GM12878 (cell line): ENCODE data around the gene HOXA10. TPM values are rescaled to one million over a fixed set of nuclear protein-coding genes. Genes with fewer than 3 reads are reported as not detected.

Experiments
- ATAC-seq: fragments of 200-7000 bp; cut with Tn5 transposase; 3 replicates; pipeline ENCODE4 v1.9.1; 2020; ENCODE audit warnings: mild to moderate bottlenecking, moderate library complexity
- BruUV-seq: library from RNA; stranded (reverse); fragments of 400-500 nt; replicated peaks from 2 replicates; lab custom pipeline; 2021; lab: Mats Ljungman, UMichigan
- CTCF ChIA-PET: fragments of 300-600 bp; sonication (Branson Sonifier 250); formaldehyde crosslinking; extraction: SDS; loops from one replicate; lab custom pipeline; 2021; ENCODE audit warnings: inconsistent platforms; lab: Yijun Ruan, JAX
- POLR2A ChIA-PET: fragments of 350-600 bp; formaldehyde crosslinking; extraction: SDS; loops from one replicate; lab custom pipeline; 2021; ENCODE audit warnings: inconsistent platforms; lab: Charles Lee
- RAD21 ChIA-PET: fragments of 300-600 bp; sonication (Branson Sonifier 250); formaldehyde crosslinking; loops from one replicate; lab custom pipeline; 2023; ENCODE audit warnings: antibody characterized with exemption; ENCODE audit not compliant: unreplicated experiment; lab: Charles Lee
- SMC1A ChIA-PET: fragments of 300-600 bp; sonication (Branson Sonifier 250); formaldehyde crosslinking; loops from one replicate; lab custom pipeline; 2023; ENCODE audit not compliant: unreplicated experiment, uncharacterized antibody; lab: Charles Lee
- DNase-seq: peaks from one replicate; pipeline ENCODE4 v3.0.0-alpha.2; 2011; ENCODE audit warnings: low read depth, low spot score
- FAIRE-seq: peaks from 3 replicates; lab custom pipeline; 2011; peaks lifted over from hg19 to GRCh38; lab: Jason Lieb, UNC
- H2AFZ ChIP-seq: 2 replicates; pipeline ENCODE4 v1.6.0; 2011; ENCODE audit warnings: low read depth, low read length, control low read depth; ENCODE audit not compliant: control insufficient read depth
- H3K27ac ChIP-seq: 2 replicates; pipeline ENCODE4 v1.5.1; 2011; ENCODE audit warnings: control low read depth; ENCODE audit not compliant: control insufficient read depth, insufficient read depth
- H3K27me3 ChIP-seq, 2 experiments: replicated peaks in 1 of 2; 2 replicates each; pipeline versions ENCODE4 v1.6.0 to v1.6.1; 2011; ENCODE audit warnings: low read length in 1 of 2; ENCODE audit not compliant: control insufficient read depth in 2 of 2, insufficient read depth in 2 of 2
- H3K36me3 ChIP-seq, 2 experiments: 2 replicates each; pipeline ENCODE4 v1.5.1; 2011; ENCODE audit warnings: low read length in 1 of 2; ENCODE audit not compliant: control insufficient read depth in 2 of 2, insufficient read depth in 2 of 2
- H3K4me1 ChIP-seq: 2 replicates; pipeline ENCODE4 v1.6.1; 2011; ENCODE audit warnings: mild to moderate bottlenecking, low read length, moderate library complexity, mixed read lengths; ENCODE audit not compliant: control insufficient read depth, insufficient read depth
- H3K4me2 ChIP-seq: 2 replicates; pipeline ENCODE4 v1.6.0; 2011; ENCODE audit warnings: control low read depth; ENCODE audit not compliant: control insufficient read depth, insufficient read depth
- H3K4me3 ChIP-seq: fragments of 200-600 bp; sonication (generic); 2 replicates; pipeline ENCODE4 v1.5.1; 2016
- H3K79me2 ChIP-seq: 2 replicates; pipeline ENCODE4 v1.6.0; 2011; ENCODE audit warnings: low read length; ENCODE audit not compliant: control insufficient read depth, insufficient read depth
- H3K9ac ChIP-seq: 2 replicates; pipeline ENCODE4 v1.8.0; 2011; ENCODE audit warnings: low read length, control low read depth, mixed read lengths; ENCODE audit not compliant: control insufficient read depth, insufficient read depth
- H3K9me3 ChIP-seq: replicated peaks from 3 replicates; pipeline ENCODE4 v1.5.1; 2011; ENCODE audit warnings: mild to moderate bottlenecking, low read length; ENCODE audit not compliant: control insufficient read depth, insufficient read depth
- H4K20me1 ChIP-seq: 2 replicates; pipeline ENCODE4 v1.6.0; 2011; ENCODE audit not compliant: control insufficient read depth, insufficient read depth
- CEBPB ChIP-seq, 2 experiments: fragments of 150-350 bp in 1 of 2; IDR thresholded peaks; 2 replicates each; pipeline ENCODE4 v1.6.1; 2012 to 2014; ENCODE audit warnings: low read depth in 2 of 2, low read length in 2 of 2, borderline replicate concordance in 1 of 2, inconsistent platforms in 1 of 2
- CHD1 ChIP-seq: IDR thresholded peaks from 2 replicates; pipeline ENCODE4 v1.6.1; 2012; ENCODE audit warnings: low read depth, low read length, improper control_type of control experiment
- MYC ChIP-seq: IDR thresholded peaks from 2 replicates; pipeline ENCODE4 v1.6.1; 2011; ENCODE audit warnings: mild to moderate bottlenecking, low read length, moderate library complexity, inconsistent platforms; ENCODE audit not compliant: insufficient read depth, insufficient replicate concordance, insufficient read length, severe bottlenecking
- NBN ChIP-seq: fragments of 450-650 bp; IDR thresholded peaks from 2 replicates; pipeline ENCODE4 v1.6.1; 2016
- NFIC ChIP-seq: IDR thresholded peaks from 2 replicates; pipeline ENCODE4 v1.6.1; 2012; ENCODE audit warnings: low read depth, mild to moderate bottlenecking, inconsistent platforms, low read length, moderate library complexity
- NFXL1 ChIP-seq: fragments of 450-650 bp; IDR thresholded peaks from 2 replicates; pipeline ENCODE4 v1.6.1; 2017; ENCODE audit warnings: antibody characterized with exemption, mild to moderate bottlenecking, borderline replicate concordance
- NR2C2 ChIP-seq: IDR thresholded peaks from 2 replicates; pipeline ENCODE4 v1.6.1; 2011; ENCODE audit warnings: borderline replicate concordance, low read depth; ENCODE audit not compliant: control insufficient read depth, insufficient read length
- POLR2AphosphoS5 ChIP-seq: IDR thresholded peaks from 2 replicates; pipeline ENCODE4 v1.6.1; 2011; ENCODE audit warnings: mild to moderate bottlenecking, low read length, inconsistent platforms
- RAD51 ChIP-seq: fragments of 450-650 bp; IDR thresholded peaks from 2 replicates; pipeline ENCODE4 v1.6.1; 2016; ENCODE audit warnings: moderate library complexity, mild to moderate bottlenecking, inconsistent platforms
- RCOR1 ChIP-seq: conservative IDR thresholded peaks from 2 replicates; pipeline ENCODE4 v1.6.1; 2012; ENCODE audit warnings: low read depth, low read length, improper control_type of control experiment
- SUZ12 ChIP-seq: fragments of 200-600 bp; sonication (generic); IDR thresholded peaks from one replicate; pipeline ENCODE4 v1.6.1; 2018; ENCODE audit warnings: antibody characterized with exemption, mild to moderate bottlenecking; ENCODE audit not compliant: unreplicated experiment
- YY1 ChIP-seq: IDR thresholded peaks from 2 replicates; pipeline ENCODE4 v1.6.1; 2011; ENCODE audit warnings: low read depth, mild to moderate bottlenecking, low read length
- WGBS: methylation state at CpG from one replicate; pipeline ENCODE4 v1.1.6; 2016; ENCODE audit warnings: low lambda C conversion rate; ENCODE audit not compliant: insufficient replicate concordance, insufficient coverage; ENCODE audit errors: missing lambda C conversion rate; 5-methylcytosine and 5-hydroxymethylcytosine counted together
- in situ Hi-C: fragments of 300-500 bp; cut with MboI; formaldehyde crosslinking; loops from 9 replicates; pipeline ENCODE4 v1.14.3; 2018; ENCODE audit warnings: mixed read lengths
- intact Hi-C: fragments of 100-400 bp; cut with micrococcal nuclease; formaldehyde crosslinking; loops from one replicate; pipeline ENCODE4 v1.14.2; 2022; ENCODE audit not compliant: unreplicated experiment
- polyA plus RNA-seq, 11 experiments: library from polyadenylated mRNA; depleted of rRNA in 4 of 11; unstranded in 6 of 11; stranded (reverse) in 5 of 11; fragments of >200 nt; fragmentation: Nextera tagmentation in 4 of 11; fragmentation: Illumina TruSeq in 1 of 11; extraction: Ambion mirVana in 4 of 11; extraction: Trizol in 1 of 11; gene quantifications; 1 replicate in 1 of 11; 2 replicates in 10 of 11; pipeline versions ENCODE4 v1.2.1 to v1.2.3, GENCODE V29; 2011 to 2016; ENCODE audit warnings: inconsistent platforms in 2 of 11, missing spikeins in 2 of 11, low read depth in 1 of 11
- total RNA-seq, 4 experiments: library from RNA; depleted of rRNA in 3 of 4; stranded (reverse); fragments of >200 nt in 3 of 4; fragmentation: Illumina TruSeq in 1 of 4; extraction: Trizol in 1 of 4; gene quantifications; 2 replicates each; pipeline versions ENCODE4 v1.2.1 to v1.2.3, GENCODE V29; 2013 to 2021
- TF ChIP-seq, protein P1 (sequence below): IDR thresholded peaks from 2 replicates; pipeline ENCODE4 v1.6.1; 2011; ENCODE audit warnings: mild to moderate bottlenecking, low read depth, low read length, moderate library complexity; ENCODE audit not compliant: insufficient replicate concordance
- TF ChIP-seq, protein P2 (sequence below): fragments of 450-650 bp; IDR thresholded peaks from 2 replicates; pipeline ENCODE4 v1.6.1; 2017; ENCODE audit warnings: mild to moderate bottlenecking, moderate library complexity
- TF ChIP-seq, protein P3 (sequence below): fragments of 450-650 bp; formaldehyde crosslinking; IDR thresholded peaks from 2 replicates; pipeline ENCODE4 v1.4.0; 2022; ENCODE audit warnings: mild to moderate bottlenecking, moderate library complexity

Gene HOXA10
- total and polyA plus RNA-seq, 10 of the 15 experiments (the other 5 are each of a cell fraction or from before 2014, with no cell fraction given): not detected

DNA sequence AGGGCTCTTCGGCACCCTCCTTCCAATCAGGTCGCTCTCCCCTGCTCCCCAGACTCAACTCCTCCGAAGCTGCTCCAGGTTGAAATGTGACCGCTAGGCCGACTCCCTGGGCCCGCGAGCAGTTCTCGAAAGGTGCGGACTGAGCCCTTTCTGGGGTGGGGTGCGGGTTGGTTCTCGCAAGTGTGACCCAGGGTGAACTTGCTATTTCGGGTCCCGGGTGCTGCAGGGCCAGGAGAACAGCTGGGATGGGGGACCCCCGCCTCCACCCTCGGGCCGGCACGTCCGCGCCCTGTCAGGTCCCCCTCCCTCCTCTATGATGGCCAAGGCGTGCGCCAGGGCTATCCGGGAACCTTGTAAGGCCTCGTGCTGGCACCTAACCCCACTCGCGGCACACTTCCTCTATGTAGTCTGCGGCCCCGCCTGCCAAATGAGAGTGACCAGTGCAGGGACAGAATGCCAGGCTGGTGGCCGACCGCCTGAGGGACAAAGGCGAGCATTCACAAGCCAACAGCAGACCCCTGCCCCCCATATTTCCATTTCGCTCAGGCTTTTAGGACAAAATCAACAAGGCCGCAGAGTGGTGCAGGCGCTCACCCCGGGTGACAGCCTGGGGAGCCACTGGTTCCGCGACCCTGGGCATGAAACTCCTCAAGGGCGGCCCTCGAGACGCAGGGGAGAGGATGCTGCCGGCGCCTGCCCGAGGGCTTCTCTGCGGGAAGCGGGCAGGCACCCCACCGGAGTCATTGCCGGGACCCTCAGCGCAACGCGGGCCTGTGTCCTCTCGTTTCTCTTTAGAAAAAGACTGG lies 39.5 kb upstream of the HOXA10 start:
- Histone ChIP-seq H3K4me2 (no peak overlapping the region), H3K9me3 (no peaks in the 10 kb centered on the region), H3K9ac (no peak overlapping the region), H3K27ac (no peak overlapping the region), H3K27me3 (peaks cover 1 to 11% of the 10 kb centered on the region in 2 experiments), H2AFZ (no peak overlapping the region), H4K20me1 (no peaks in the 10 kb centered on the region; the same call in 1 of the 2 replicates), H3K4me1 (no peaks in the 10 kb centered on the region), H3K36me3 (no peaks in the 10 kb centered on the region), H3K4me3 (no peak overlapping the region), H3K79me2 (no peaks in the 10 kb centered on the region)
- TF ChIP-seq, protein P1, sequence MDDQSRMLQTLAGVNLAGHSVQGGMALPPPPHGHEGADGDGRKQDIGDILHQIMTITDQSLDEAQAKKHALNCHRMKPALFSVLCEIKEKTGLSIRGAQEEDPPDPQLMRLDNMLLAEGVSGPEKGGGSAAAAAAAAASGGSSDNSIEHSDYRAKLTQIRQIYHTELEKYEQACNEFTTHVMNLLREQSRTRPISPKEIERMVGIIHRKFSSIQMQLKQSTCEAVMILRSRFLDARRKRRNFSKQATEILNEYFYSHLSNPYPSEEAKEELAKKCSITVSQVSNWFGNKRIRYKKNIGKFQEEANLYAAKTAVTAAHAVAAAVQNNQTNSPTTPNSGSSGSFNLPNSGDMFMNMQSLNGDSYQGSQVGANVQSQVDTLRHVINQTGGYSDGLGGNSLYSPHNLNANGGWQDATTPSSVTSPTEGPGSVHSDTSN: no peak
- TF ChIP-seq MYC (no peak), NFXL1 (no peak), NBN (no peak), SUZ12 (no peak), RAD51 (no peak), CHD1 (no peak), CEBPB (IDR thresholded peaks at IDR 0.05; ENCODE audit: borderline replicate concordance in 1 of 2, low read depth in 2 of 2, low read length in 2 of 2) (no peak), POLR2AphosphoS5 (no peak), YY1 (no peak), RCOR1 (no peak), NR2C2 (no peak), NFIC (no peak)
- TF ChIP-seq, protein P2, sequence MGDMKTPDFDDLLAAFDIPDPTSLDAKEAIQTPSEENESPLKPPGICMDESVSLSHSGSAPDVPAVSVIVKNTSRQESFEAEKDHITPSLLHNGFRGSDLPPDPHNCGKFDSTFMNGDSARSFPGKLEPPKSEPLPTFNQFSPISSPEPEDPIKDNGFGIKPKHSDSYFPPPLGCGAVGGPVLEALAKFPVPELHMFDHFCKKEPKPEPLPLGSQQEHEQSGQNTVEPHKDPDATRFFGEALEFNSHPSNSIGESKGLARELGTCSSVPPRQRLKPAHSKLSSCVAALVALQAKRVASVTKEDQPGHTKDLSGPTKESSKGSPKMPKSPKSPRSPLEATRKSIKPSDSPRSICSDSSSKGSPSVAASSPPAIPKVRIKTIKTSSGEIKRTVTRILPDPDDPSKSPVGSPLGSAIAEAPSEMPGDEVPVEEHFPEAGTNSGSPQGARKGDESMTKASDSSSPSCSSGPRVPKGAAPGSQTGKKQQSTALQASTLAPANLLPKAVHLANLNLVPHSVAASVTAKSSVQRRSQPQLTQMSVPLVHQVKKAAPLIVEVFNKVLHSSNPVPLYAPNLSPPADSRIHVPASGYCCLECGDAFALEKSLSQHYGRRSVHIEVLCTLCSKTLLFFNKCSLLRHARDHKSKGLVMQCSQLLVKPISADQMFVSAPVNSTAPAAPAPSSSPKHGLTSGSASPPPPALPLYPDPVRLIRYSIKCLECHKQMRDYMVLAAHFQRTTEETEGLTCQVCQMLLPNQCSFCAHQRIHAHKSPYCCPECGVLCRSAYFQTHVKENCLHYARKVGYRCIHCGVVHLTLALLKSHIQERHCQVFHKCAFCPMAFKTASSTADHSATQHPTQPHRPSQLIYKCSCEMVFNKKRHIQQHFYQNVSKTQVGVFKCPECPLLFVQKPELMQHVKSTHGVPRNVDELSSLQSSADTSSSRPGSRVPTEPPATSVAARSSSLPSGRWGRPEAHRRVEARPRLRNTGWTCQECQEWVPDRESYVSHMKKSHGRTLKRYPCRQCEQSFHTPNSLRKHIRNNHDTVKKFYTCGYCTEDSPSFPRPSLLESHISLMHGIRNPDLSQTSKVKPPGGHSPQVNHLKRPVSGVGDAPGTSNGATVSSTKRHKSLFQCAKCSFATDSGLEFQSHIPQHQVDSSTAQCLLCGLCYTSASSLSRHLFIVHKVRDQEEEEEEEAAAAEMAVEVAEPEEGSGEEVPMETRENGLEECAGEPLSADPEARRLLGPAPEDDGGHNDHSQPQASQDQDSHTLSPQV: no peak
- TF ChIP-seq, protein P3, sequence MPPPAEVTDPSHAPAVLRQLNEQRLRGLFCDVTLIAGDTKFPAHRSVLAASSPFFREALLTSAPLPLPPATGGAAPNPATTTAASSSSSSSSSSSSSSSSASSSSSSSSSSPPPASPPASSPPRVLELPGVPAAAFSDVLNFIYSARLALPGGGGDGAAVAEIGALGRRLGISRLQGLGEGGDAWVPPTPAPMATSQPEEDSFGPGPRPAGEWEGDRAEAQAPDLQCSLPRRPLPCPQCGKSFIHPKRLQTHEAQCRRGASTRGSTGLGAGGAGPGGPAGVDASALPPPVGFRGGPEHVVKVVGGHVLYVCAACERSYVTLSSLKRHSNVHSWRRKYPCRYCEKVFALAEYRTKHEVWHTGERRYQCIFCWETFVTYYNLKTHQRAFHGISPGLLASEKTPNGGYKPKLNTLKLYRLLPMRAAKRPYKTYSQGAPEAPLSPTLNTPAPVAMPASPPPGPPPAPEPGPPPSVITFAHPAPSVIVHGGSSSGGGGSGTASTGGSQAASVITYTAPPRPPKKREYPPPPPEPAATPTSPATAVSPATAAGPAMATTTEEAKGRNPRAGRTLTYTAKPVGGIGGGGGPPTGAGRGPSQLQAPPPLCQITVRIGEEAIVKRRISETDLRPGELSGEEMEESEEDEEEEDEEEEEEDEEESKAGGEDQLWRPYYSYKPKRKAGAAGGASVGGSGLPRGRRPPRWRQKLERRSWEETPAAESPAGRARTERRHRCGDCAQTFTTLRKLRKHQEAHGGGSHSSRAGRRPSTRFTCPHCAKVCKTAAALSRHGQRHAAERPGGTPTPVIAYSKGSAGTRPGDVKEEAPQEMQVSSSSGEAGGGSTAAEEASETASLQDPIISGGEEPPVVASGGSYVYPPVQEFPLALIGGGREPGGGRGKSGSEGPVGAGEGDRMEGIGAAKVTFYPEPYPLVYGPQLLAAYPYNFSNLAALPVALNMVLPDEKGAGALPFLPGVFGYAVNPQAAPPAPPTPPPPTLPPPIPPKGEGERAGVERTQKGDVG (CRISPR knock-in tag): no peak
- POLR2A ChIA-PET: no interaction called here
- SMC1A ChIA-PET: no interaction called here
- CTCF ChIA-PET: no interaction called here
- FAIRE-seq: no peak
- WGBS: 46% methylated on average over 50 of the region's 50 CpGs
- intact Hi-C loops: loop anchor here (5.0 kb wide), 1 partner anchor 364 kb away; no protein-coding TSS in a partner anchor
- no TSS peak for BruUV-seq
- in situ Hi-C loops: no loop called here
- ATAC-seq: no peak
- DNase-seq: no peak
- RAD21 ChIA-PET: no interaction called here
